ENCODE measurements around the gene BCAP29.
"Not testable (repeated sequence)": the region's sequence is repeated elsewhere in the genome, so short reads cannot be mapped to it uniquely, and the experiment has no call there.

The BCAP29 gene

GRCh38 chr7:107579885-107580715 is at the start of gene BCAP29:
TSS of gene BCAP29 (plus strand) at chr7:107580246. CDS start at chr7:107580773, 527 bp downstream.
- DNase-seq, result peak; percentile 78

- DNase-seq, result no peak
Observed at GRCh38 chr7:107530751-107531150, 49.3 kb upstream of the BCAP29 start.

- DNase-seq, result no peak
Observed at GRCh38 chr7:107534139-107534538, 45.9 kb upstream of the BCAP29 start.

GRCh38 chr7:107537228-107537627 is 42.8 kb upstream of the BCAP29 start:
- DNase-seq, result not testable (repeated sequence)

GRCh38 chr7:107538001-107538400 is 42.0 kb upstream of the BCAP29 start:
- DNase-seq, result no peak

GRCh38 chr7:107543338-107543993 is 36.6 kb upstream of the BCAP29 start:
- DNase-seq, result no peak

GRCh38 chr7:107544848-107545591 is 35.0 kb upstream of the BCAP29 start:
- DNase-seq, result no peak

GRCh38 chr7:107551936-107552335 is 28.1 kb upstream of the BCAP29 start:
- DNase-seq, result no peak

GRCh38 chr7:107555893-107556292 is 24.2 kb upstream of the BCAP29 start:
- peak; percentile 53 for DNase-seq

- DNase-seq, result no peak
Observed at GRCh38 chr7:107559864-107560263, 20.2 kb upstream of the BCAP29 start.

GRCh38 chr7:107560898-107561516 is 19.0 kb upstream of the BCAP29 start:
- DNase-seq, result peak; percentile 53

GRCh38 chr7:107563081-107563774 is 16.8 kb upstream of the BCAP29 start:
- DNase-seq, result no peak

GRCh38 chr7:107563775-107564552 is 16.1 kb upstream of the BCAP29 start, which contains the start of the genes COG5 and DUS4L:
TSS of gene COG5 (minus strand) at chr7:107563920. CDS start at chr7:107563896, 24 bp downstream.
TSS of gene DUS4L (plus strand) at chr7:107563971. CDS start at chr7:107567071, 3,100 bp downstream.
- peak; percentile 86 for DNase-seq

GRCh38 chr7:107564553-107565298 is 15.3 kb upstream of the BCAP29 start:
- no peak for DNase-seq

- no peak for DNase-seq
Observed at GRCh38 chr7:107570298-107570697, 9.7 kb upstream of the BCAP29 start.

- no peak for DNase-seq
Observed at GRCh38 chr7:107573537-107573936, 6.5 kb upstream of the BCAP29 start.

- DNase-seq, result no peak
Observed at GRCh38 chr7:107579554-107579884, 527 bp upstream of the BCAP29 start.

- no peak for DNase-seq
Observed at GRCh38 chr7:107580716-107581383, 804 bp downstream of the BCAP29 start.

GRCh38 chr7:107581387-107582013 is 1.5 kb downstream of the BCAP29 start:
- DNase-seq, result no peak

GRCh38 chr7:107582875-107583274 is 2.8 kb downstream of the BCAP29 start:
- DNase-seq, result no peak
